Hematopoietic multipotent progenitor cell treated with erythropoietin and hydrocortisone succinate and interleukin-3 and kit ligand, for 6 days (in vitro differentiated cells): ENCODE measurements around the gene PTCD3.
A peak's percentile ranks its signal among the peaks of the same experiment; 100 is the strongest.

Experiments used
- DNase-seq: peaks from one replicate; pipeline ENCODE4 v3.0.0-alpha.2; 2015

The PTCD3 gene

GRCh38 chr2:86087936-86088850 is 17.8 kb upstream of the PTCD3 start:
- DNase-seq: peak; percentile 23

GRCh38 chr2:86094229-86094628 is 11.8 kb upstream of the PTCD3 start:
- no peak for DNase-seq

DNA sequence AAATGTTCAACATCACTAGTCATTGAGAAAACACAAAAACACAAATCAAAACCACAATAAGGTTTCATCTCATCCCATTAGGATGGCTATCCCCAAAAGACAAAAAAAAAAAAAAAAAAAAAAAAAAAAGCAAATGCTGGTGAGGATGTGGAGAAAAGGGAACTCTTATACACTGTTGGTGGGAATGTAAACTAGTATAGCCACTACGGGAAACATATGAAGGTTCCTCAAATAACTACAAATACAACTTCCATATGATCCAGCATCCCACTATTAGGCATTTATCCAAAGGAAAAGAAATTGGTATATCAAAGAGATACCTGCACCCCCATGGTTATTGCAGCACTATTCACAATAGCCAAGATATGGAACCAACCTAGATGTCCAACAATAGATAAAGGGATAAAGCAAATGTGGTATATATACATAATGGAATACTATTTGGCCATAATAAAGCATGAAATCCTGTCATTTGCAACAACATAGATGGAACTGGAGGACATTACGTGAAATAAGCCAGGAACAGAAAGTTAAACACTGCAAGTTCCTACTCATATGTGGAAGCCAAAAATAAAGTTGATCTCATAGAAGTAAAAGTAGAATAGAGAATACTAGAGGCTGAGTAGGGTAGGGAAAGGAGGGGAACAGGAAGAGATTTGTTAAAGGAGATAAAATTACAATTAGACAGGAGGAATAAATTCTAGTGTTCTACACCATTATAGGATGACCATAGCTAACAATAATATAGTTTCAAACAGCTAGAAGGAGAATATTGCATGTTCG is 8.7 kb upstream of the PTCD3 start:
- no peak for DNase-seq

DNA sequence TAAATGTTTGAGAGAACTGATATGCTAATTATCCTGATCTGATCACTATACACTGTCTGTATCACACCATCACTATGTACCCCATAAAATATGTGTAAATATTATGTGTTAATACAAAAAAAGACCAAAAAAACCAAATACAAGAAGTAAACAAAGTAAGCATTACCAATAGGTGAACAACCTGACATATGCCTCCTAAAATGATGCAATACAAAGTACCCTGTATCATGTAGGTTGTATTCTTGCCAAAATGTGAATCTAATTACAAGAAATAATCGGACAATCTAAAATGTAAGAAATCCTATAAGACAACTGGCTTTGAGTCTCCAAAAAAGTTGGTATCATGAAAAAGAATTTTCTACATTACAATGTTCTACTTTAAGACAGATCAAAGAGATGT is 8.1 kb upstream of the PTCD3 start:
- no peak for DNase-seq

DNA sequence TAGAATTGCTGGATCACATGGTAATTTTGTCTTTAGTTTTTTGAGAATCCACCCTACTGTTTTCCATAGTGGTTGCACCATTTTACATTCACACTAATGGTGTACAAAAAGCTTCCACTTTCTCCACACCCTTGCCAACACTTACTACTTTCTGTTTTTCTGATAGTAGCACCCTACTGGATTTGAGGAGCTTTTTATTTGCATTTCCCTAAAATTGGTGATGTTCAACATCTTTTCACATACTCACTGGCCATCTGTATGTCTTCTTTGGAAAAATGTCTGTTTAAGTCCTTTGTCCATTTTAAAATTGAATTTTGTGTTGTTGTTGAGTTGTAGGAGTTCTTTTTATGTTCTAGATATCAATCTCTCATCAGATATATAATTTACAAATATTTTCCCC is 3.9 kb upstream of the PTCD3 start:
- no peak for DNase-seq

- DNase-seq: peak; percentile 97
Observed at GRCh38 chr2:86105252-86105968, 625 bp upstream of the PTCD3 start, which contains the start of gene POLR1A. TSS of gene POLR1A (minus strand) at chr2:86105886. CDS start at chr2:86105776, 110 bp downstream.

GRCh38 chr2:86107031-86107430 is 996 bp downstream of the PTCD3 start:
- peak; percentile 37 for DNase-seq

GRCh38 chr2:86118130-86118529 is 12.1 kb downstream of the PTCD3 start:
- DNase-seq: no peak

DNA sequence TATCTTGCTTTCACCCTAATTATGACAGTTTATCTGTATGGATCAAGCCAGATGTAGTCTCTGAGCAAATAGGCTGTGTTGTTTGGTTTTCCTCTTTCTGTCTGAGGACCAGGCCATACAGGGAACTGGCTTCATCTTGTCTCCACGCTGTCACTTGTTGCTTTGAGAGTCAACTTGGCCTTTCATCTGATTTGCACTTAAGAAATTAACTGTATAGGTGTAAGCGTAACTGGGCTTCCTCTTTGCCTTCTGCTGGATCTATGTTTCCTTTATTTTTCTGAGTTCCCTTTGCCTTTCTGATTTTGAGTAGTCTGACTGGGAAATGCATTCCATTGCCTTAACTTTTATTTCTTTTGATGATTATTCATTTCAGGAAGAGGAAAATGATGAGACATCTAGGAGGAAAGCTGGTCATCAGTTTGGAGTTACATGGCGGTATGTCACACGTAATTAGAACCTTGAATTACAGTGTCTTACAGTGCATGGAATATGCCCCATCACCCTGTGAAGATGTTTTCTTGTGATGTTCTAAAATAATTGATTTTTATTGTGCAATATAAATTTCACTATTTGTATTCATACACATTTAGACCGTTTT is 17.4 kb downstream of the PTCD3 start:
- DNase-seq: no peak

DNA sequence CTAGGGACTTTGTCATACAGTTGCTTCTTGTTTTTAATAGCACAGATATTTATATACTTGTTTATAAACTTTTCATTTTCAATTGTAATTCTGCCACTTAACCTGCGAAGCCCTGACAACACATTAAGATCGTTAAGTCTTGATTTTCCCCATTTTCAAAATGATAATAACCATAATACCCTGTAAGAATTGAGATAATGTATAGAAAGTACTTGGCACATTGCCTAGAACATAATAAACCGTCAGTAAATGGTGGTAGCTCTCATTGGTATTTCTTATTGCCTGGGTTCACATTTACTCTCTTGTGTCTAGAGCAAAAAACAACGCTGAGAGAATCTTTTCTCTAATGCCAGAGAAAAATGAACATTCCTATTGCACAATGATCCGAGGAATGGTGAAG is 18.6 kb downstream of the PTCD3 start:
- peak; percentile 77 for DNase-seq

GRCh38 chr2:86134709-86135108 is 28.7 kb downstream of the PTCD3 start:
- DNase-seq: no peak

GRCh38 chr2:86135653-86136052 is 29.6 kb downstream of the PTCD3 start:
- DNase-seq: no peak

- no peak for DNase-seq
Observed at GRCh38 chr2:86136141-86136540, 30.1 kb downstream of the PTCD3 start.

DNA sequence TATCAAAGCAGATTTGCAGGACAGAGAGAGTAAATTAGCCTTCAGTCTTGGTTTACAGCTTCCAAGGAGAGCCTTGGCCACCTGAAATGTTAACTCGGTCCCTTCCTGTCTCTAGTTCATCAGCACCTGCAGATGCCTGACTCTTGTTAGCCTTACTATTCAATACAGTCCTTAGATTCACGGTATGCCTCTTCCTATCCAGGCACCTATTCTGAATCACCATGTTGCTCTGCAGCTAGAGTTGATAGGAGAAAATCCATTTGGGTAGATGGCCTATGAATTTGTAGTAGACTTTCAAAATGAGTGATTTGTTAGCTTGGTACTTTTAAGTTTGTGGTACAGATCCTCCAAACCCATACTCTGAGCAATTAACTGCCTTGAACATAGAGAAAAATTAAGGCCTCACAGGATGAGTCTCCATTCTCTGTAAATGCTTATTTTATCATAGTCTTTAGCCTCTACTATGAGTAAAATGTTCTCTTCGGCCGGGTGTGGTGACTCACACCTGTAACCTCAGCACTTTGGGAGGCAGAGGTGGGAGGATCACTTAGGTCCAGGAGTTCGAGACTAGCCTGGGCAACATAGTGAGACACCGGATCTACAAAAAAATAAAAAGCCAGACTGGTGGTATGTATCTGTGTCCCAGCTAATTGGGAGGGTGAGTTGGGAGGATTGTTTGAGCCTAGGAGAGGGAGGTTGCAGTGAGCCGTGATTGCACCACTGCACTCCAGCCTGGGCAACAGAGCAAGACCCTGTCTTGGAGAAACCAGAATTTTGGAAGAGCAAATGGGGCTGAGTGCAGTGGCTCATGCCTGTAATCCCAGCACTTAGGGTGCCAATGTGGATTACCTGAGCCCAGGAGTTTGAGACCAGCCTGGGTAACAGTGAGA is 32.9 kb downstream of the PTCD3 start:
- DNase-seq: no peak

DNA sequence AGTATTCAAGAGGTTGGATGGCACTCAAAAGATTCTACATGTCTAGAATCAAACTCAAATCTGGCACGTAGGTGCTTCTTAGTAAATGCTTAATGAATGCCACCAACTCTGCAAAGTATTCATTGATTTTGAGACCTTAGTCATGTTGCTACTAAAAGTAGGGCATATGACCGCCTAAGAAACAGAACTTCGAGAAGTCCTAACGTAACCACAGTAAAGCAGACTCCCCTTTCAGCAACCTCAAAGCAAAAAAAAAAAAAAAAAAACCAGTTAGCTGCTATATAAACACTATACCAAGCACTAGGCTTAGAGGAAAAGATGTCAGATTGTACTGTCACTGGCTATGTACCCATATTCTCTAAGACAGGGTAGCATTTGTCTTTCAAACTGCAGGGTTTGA is 33.9 kb downstream of the PTCD3 start:
- DNase-seq: no peak

DNA sequence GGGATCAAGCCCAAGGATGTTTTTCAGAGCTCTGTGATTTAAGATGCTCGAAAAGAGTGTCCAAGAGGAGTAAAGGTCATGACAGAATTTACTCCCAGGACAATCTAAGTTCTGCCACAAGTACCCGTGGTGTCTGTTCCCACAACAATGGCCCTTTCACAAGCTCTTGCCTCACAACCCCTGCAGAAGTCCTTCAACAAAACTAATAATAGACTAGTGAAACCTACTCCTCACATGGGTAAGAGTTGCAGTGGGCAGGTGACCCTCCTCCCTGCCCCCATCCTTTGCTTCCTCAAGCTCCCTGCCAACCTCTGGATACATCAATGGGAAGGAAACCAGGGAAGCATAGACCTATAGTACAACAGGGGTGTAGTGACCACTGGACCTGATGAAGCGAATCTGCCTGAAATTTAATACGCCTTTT is 34.9 kb downstream of the PTCD3 start:
- no peak for DNase-seq

DNA sequence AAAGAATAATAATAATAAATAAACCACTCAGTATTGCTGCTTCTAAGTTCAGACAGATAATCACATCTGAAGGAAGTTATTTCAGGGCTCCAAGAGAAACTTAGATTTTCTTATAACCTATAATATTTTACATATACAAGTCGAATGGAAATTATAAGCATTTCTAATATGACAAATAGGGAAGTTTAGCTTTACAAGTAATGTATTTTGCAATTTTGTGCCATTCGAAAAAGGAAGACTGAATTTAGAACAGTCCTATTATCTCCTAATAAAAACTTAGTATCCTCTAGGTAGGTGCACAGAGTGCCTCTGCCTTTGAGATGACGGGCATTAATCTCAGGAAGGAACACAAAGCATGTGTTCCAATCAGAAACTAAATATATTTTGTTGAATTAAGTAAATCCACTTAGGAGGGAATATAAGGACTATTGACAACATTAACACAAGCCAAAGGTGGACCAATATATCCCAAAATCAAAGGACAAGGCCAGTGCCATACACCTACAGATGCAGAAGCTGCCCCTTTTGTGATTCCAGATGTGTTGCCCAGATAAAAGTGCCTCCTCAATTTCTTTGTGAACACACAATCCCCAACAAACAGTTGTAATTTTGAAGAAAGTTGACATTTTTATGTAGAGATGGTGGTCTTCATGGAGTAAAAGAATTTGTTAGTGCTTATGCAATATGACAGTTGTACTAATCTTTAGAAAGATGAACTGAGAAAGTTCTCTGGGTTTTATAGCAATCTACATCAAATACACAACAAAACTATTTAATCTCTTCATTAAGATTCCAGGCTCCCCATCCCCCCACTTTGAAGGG is 36.6 kb downstream of the PTCD3 start:
- no peak for DNase-seq

GRCh38 chr2:86143307-86143706 is 37.3 kb downstream of the PTCD3 start:
- DNase-seq: no peak

- no peak for DNase-seq
Observed at GRCh38 chr2:86143926-86144685, 38.1 kb downstream of the PTCD3 start.

DNA sequence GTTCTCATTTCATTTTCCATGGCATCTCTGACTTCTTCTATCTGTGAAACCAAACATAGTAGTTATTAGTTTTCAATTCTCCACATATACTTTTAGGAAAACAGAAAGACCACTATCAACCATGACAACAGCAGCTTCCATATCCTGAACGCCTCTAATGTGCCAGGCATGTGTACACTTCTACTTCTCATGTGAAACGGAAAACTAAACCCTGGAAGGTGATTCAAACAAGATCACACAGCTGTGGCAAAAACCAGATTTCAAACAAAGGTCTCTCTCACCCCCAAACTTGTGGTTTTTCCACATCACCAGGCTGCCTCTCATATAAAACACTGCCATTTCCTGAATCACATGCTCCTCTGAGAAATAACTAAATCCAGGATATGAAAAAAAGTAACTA is 41.8 kb downstream of the PTCD3 start:
- no peak for DNase-seq
